ENCODE measurements around the gene HEXIM2.
"Not testable (repeated sequence)": the region's sequence is repeated elsewhere in the genome, so short reads cannot be mapped to it uniquely, and the experiment has no call there.

HEXIM2 gene

GRCh38 chr17:45170280-45170930 is 8.7 kb downstream of the HEXIM2 start:
- DNase-seq (ENCODE audit: low spot score) = no peak

GRCh38 chr17:45170931-45171337 is 9.3 kb downstream of the HEXIM2 start:
- no peak for DNase-seq (ENCODE audit: low spot score)

DNA sequence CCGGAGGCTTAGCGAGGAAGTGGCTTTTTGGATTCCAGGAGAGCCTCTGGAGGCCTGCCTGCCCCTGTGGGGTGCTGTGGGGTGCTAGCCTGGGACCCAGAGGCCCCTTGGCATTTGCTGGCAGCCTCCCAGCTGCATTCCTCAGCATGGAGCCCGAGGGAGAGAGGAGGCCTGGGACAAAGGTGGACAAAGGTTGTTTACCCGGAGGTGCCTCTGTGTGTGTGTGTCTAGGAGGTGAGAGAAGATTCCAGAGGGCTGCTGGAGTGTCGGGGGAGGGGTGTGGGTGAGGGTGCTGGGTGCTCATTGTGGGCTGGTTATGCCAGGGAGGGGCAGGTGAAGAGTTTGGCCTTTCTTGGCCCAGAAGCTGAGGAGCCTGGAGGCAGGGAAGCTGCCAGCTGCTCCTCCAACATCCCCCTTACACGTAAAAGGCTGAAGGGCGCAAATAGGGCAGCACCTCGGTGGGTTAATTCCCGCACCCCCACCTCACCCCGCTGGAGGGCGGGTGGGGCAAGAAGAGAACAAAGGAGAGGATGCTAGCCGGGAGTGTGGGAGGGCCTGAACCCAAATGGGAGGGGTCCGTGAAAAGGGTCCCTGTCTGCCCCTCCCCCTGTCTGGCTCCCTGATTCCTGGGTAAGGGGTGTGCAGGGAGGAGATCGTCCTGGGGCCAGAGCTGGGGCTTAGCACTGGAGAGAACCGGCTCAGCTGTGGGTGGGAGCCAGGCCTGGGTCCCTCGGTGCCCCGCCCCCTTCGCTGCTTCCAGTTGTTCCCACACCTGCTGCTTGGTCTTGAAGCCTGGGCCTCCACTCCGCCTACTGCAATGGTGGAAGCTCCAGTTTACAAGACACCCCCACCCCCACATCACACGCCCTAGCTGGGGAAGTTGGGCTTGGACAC is 9.9 kb downstream of the HEXIM2 start:
- DNase-seq (ENCODE audit: low spot score) = no peak

GRCh38 chr17:45172232-45172540 is 10.5 kb downstream of the HEXIM2 start:
- no peak for DNase-seq (ENCODE audit: low spot score)

- peak; percentile 96 for DNase-seq (ENCODE audit: low spot score)
These were observed 11.0 kb downstream of the HEXIM2 start for GRCh38 chr17:45172541-45173286.

DNA sequence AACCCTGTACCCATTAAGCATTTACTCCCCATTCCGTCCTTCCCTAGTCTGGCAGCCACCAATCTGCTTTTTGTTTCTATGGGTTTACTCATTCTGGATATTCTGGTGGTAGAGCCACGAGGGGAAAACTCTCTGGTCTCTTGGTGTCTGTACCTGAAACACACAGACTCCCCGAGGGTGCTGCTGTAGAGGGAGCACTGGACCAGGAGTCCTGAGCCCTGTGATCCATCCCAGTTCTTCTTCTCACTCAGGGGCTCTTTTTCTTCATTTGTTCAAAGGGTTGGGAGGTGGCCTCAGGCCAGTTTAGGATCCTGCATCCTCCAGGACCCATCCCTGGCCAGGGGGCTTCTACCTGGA is 14.1 kb downstream of the HEXIM2 start:
- no peak for DNase-seq (ENCODE audit: low spot score)

GRCh38 chr17:45177563-45177962 is 15.9 kb downstream of the HEXIM2 start:
- DNase-seq (ENCODE audit: low spot score) = no peak

DNA sequence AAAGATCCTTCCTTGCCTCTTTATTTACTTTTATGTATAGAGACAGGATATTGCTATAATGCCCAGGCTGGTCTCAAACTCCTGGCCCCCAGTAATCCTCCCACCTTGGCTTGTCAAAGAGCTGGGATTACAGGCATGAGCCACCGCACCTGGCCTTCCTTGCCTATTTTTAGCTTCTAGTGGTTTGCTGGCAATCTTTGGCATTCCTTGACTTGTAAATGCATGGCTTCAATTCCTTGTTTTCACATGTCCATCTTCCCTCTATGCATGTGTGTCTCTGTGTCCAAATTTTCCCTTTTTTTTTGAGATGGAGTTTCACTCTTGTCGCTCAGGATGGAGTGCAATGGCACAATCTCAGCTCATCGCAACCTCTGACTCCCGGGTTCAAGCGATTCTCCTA is 22.5 kb downstream of the HEXIM2 start:
- DNase-seq (ENCODE audit: low spot score) = no peak

DNA sequence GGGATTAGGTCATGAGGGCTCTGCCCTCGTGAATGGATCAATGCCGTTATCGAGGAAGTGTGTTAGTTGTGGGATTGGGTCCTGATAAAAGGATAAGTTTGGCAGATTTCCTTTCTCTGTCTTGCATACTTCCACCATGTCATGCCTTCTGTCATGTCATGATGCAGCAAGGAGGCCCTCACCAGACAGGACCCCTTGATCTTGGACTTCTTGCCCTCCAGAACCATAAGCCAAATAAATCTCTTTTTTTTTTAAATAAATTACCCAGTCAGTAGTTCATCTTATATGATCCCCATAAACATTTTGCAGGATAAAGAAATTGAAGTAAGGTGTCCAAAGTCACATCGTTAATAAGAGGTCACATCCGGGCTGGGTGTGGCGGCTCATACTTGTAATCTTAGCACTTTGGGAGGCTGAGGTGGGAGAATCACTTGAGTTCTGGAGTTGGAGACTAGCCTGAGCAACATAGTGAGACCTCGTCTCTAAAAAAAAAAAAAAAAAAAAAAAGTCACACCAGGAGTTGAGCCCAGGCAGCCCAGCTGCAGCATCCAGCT is 25.2 kb downstream of the HEXIM2 start:
- no peak for DNase-seq (ENCODE audit: low spot score)

GRCh38 chr17:45189009-45189408 is 27.3 kb downstream of the HEXIM2 start:
- no peak for DNase-seq (ENCODE audit: low spot score)

GRCh38 chr17:45190503-45191255 is 29.0 kb downstream of the HEXIM2 start:
- no peak for DNase-seq (ENCODE audit: low spot score)

DNA sequence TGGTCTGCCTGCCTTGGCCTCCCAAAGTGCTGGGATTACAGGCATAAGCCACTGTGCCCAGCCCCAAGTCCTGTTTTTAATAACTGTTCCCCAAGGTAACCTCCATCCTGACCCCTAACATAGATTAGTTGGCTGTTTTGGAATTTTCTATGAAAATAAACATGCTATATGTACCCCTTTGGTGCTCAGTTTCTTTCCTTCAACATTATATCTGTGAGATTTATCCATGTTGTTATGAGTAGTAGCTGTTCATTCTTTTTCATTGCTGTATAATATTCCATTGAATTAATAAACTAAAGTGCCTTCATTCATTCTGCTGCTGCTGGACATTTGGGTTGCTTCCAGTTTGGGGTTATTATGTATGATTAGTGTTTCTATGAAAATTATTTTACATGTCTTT is 33.7 kb downstream of the HEXIM2 start:
- DNase-seq (ENCODE audit: low spot score) = no peak

- no peak for DNase-seq (ENCODE audit: low spot score)
These were observed 35.4 kb downstream of the HEXIM2 start for GRCh38 chr17:45197108-45197507.

DNA sequence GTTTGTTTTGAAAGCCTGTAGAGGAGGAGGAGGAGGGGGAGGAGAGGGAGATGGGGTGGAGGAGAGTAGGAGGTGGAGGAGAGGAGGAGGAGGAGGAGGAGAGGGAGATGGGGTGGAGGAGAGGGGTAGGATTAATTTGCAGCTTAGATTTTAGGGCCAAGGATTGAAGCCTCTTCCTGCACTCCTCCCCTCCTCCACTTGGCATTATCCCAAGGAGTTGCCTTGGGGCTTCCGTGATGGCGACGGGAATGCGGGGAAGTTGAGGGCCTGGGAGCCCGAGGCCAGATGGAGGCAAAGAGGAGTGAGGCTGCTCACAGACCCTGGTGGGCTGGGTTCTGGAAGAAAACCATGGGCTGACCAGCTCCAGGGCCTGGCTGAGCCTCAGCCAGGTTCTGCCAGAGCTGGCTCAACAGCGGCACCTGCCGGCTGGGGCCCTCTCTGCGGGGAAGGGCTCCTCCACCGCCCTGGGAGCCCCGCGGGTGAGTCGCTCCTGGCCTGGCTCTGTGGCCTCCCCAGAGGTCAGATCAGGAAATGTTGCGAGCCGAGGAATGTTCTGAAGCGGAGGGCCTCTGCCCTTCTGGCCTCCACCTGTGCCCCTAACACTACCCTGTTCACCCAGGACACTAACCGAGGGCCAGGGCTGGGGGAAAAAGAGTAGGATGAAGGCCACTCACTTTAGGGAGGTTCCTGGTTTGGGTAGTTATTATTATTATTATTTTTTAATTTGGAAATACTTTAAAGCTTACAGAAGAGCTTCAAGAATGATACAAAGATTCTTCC is 36.1 kb downstream of the HEXIM2 start:
- DNase-seq (ENCODE audit: low spot score) = peak; percentile 74

DNA sequence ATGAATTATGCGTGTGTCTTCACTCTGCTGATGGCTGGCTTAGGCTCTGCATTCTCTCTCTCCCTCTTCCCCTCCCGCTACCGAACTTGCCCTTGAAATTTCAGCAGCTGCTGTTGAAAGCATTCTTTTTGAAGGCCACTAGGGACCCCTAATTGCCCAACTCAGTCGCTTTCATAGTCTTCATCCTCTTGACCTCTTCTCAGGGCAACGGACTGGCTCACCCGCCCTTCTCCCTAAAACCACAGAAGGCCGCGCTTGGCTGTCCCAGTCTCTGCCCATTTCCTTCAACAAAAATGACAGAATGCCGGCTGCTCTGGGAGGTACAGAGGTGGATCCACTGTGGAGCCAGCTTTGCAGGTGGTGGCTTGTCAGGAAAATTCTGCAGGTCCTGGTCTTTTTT is 39.0 kb downstream of the HEXIM2 start:
- no peak for DNase-seq (ENCODE audit: low spot score)

DNA sequence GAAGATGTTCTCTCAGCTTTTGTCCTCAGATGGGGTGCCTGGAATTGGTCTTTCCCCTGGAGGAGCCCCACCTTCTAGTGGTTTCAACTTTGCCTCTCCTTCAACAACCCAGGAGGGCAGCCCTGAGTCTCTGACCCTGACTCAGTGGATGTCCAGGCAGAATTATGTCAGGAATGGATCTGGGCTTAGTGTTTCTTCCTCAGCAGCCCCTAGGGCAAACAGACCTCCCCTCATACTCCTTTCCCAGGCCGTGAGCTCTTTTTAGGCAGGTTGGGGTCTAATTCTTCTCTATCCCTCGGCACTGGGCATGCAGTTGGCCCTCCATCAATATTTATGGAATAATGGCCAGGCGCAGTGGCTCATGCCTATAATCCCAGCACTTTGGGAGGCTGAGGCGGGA is 39.8 kb downstream of the HEXIM2 start:
- DNase-seq (ENCODE audit: low spot score) = no peak

- DNase-seq (ENCODE audit: low spot score) = not testable (repeated sequence)
These were observed 40.2 kb downstream of the HEXIM2 start for GRCh38 chr17:45201880-45202279.

DNA sequence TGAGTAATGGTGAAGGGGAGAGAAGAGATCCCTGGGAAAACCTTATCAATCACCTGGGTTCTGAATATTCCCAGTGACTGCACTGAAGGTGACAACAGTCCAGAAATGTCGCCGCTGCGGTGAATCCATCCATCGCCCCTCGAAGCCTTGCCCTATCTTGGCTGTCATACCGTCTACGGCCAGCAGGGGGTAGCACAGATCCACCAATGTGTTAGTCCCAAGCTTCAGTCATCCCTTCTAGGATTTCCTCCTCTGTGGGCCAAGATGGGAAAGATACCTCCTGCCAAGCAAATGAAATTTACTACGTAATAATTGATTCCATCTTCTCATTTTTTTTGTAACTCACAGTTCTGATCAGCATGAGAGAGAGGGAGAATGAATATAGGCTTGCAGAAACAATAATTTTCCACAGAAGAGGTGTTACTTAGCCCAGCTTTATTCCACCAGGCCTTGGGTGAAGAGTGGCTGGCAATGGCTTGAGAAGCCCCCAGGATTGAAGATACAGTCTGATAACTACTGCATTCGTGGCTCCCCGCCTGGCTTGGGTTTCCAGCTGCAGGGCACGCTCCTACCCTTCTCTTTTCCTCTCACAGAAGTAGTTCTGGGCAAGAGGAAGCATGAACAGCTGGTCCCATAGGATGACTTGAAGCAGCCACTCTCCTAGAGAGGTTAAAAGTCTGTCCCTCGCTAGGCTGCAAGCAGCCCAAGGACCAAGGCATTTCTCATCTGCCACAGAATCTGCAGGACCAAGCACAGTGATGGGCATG is 57.4 kb downstream of the HEXIM2 start:
- DNase-seq (ENCODE audit: low spot score) = peak; percentile 71

All from COLO829 (cell line).